GM19372 (cell line): ENCODE measurements around the gene RAC2.

Source experiments
- ATAC-seq: cut with Tn5 transposase; IDR thresholded peaks from one replicate; pipeline ENCODE4 v1.9.1; 2021; ENCODE audit warnings: mild to moderate bottlenecking, low read depth, moderate library complexity; ENCODE audit not compliant: unreplicated experiment

The RAC2 gene

DNA sequence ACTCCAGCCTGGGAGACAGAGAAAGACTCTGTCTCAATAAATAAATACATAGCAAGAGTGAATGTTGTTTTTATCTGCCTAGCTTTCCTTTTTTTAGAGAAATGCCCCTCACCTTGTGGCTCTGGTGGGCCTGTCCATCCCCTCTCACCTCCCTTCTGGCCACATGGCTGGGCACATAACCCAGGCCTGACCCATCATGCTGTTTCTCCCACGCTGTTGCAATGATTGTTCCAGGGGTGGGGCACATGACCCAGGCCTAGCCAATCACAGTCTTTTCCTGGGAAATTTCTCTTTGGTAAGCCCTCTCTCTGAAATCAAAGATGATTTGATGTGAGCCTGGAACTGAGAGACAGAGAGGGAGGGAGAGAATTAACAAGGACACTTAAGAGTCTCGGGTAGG, 32.7 kb upstream of the RAC2 start:
- no peak for ATAC-seq

DNA sequence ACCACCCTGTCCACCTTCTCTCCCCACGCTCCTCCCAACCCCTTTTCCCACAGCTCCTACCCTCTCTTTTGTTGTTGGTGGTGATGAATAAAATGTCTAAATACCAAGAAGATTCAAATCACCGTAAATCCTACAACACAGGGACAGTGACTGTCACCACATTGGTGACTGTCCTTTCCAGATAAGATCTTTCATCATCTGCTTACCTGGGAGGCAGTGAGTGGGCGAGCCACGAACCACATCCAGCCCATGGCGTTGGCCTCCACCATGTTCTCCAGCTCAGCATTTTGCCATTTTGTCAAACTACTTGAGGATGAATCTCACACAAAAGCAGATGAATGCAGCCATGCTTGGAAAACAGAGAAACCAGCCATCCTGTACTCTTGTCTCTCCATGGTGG, 31.6 kb upstream of the RAC2 start:
- no peak for ATAC-seq

DNA sequence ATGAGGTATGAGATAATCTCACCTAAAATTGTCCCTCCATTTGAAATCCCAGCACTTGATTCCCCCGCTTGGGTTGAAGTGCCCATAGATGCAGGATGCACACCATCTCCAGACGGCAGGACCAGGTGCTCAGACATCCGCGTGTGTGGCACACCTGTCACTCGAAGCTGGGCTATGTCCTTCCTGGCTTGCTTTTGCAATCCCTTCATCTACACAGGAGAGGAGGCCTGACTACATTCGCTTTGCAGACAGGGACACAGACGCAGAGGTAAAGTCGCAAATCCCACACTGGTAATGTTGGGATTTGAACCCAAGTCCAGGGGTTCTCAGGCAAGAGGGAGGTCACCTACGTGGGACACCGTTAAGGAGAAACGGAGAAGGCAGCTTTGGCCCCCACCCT, 31.1 kb upstream of the RAC2 start:
- no peak for ATAC-seq

DNA sequence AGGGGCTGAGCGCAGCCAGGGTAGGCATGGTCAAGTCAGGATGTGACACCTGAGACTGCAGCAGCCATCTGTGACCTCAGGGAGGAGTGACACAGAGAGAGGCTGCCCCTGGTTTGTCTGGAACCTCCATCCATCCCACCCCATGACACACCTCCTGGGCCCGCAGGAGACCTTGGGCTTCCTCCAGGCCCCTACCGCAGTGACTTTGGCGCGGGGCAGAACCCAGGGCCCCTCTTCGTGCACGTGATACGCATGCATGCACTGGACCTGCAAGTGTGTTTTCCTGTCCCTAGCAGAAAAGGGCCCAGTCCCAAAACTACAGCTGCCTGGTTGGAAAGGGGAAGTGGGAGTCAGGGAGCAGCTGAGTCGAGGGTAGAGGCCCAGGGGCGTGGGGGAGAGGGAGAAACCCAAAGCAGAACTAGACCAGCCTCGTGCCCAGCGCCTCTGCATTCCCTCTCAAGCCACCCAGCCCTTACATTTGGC, 30.4 kb upstream of the RAC2 start:
- no peak for ATAC-seq

DNA sequence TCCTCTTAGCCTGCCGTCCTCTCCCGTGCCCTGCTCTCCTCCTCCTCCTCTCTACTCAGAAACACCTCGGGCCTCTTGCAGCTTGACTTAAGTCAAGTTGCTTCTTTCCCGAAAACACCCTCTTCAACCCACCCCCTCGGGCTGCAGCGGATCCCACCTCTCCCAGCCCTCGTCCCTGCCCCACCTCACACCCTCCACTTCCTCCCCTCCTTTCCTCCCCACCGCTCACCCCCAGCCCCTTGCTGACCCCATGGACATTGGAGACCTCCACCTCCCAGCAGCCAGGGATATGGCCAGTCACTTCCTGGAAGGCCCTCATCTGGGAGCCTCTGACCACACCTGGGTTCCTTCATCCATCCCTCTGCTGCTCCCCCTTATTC, 29.8 kb upstream of the RAC2 start:
- ATAC-seq = no peak

DNA sequence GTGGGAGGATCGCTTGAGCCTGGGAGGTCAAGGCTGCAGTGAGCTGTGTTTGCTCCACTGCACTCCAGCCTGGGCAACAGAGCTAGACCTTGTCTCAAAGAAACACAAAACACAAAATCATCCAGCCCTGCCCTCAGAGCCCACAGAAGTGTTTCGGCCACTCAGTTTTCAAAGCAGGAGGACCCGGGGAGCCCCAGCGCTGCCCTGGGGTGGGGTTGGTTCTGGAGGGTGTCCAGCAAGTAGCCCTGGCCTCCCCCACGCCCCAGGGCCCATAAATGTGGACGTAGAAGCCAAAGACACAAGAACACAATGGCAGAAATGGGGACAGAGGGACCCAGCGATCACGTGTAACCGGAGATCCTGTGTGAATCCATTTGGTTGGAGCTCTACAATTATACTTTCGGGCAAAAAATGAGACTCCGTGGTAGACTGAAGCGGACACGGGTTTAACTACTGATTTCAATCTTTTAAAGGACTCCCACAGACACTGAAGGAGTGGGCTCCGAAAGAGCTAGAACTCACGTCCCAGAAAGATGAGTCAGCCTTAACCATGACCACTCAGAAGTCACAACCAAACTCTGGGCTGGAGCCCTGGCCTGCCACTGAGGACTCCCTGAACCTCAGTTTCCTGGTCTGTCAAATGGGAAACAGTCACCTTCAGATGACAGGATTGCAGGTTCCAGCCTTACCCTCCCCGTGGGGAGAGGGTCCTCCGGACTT, 29.2 kb upstream of the RAC2 start:
- no peak for ATAC-seq

DNA sequence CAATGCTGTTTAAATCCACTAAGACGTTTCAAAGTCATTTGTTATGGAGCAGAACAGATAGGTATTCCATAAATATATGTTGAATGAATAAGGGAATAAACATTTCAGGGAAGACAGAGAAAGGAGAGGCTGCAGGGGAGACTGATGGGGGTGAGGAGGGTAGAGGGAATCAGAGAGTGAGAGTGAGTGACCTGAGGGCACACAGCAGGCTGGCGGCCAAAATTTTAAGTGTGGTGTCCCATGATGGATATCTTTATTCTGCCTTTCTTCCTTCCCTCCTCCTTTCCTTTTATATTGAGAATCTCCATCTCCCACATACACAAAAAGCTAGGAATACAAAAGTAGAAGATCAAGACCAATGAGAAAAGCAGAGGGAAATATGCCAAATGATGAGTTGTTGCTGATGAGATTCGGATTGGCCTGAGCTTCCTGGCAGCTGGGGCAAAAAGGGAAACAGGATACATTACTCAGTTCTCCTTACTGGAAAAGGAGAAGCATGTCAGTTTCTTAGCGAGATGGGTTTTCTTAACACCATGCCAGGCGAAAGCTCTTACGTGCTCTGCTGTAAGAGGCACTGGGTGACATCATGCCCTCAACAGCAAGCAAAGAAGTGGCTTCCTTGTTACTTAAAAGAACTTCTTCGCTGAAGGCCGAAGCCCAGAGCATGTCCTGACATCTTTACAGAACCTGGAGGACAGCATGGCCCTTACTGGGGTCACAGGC, 27.0 kb upstream of the RAC2 start:
- no peak for ATAC-seq

DNA sequence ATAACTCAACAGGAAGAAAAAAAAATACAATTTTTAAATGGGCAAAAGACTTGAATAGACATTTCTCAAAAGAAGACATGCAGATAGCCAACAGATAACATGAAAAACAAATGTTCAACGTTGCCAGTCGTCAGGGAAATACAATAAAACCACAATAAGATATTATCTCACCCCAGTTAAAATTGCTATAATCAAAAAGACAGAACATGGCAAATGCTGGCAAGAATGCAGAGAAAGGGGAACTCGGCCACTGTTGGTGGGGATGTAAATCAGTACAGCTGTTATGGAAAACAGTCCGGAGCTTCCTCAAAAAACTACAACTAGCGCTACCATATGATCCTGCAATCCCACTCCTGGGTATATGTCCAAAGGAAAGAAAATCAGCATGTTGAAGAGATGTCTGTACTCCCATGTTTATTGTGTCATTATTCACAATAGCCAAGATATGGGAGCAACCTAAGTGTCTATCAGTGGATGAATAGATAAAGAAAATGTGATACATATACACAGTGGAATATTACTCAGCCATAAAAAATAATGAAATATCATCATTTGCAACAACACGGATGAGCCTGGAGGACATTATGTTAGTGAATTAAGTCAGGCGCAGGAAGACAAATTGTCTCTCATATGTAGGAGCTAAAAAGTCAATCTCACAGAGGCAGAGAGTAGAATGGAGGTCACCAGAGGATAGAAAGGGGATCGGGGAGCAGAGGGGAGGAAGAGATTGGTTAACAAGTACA, 26.0 kb upstream of the RAC2 start:
- no peak for ATAC-seq

DNA sequence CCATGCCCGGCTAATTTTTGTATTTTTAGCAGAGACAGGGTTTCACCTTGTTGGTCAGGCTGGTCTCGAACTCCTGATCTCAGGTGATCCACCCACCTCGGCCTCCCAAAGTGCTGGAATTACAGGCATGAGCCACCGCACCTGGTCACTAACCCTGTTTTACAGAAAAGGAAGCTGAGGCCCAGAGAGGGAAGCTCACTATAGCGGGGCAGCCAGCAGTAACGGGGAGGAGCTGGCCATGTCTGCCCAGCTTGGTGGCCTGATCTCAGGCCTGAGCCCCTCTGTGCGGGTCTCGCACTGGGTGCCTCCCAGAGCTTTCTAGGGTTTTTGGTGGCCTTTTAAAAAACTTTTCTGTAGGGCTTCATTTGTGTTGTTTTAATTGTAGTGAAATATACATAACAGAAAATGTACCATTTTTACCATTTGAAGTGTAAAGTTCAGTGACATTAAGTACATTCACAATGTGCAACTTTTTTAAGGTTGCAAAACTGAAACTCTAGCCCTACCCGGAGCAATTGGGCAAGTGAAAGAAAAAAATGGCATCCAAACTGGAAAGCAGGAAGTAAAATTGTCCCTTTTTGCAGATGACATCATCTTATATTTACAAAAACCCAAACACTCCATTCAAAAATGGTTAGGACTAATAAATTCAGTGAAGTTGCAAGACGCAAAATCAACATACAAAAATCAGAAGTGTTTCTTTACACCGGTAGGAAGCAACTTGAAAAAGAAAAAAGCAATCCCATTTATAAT, 23.8 kb upstream of the RAC2 start:
- ATAC-seq = no peak

DNA sequence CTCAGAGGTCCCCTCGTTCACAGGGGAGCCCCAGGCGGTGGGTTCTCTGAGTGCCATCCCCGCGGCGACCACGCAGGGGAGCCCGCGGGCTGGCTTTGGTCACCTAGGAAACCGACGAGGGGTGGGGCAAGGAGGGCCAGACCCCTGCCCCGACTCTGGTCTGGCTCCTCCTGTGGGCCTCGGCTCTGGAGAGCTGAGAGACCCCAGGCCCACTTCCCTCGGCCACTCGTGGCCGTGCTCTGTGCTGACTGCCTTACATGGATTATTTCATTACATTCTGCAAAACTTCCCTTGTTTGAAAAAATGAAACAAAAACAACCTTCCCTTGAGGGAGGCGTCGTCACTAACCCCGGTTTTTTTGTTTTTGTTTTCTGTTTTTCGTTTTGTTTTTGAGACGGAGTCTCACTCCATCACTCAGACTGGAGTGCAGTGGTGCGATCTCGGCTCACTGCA, 23.1 kb upstream of the RAC2 start:
- ATAC-seq = peak; percentile 64

DNA sequence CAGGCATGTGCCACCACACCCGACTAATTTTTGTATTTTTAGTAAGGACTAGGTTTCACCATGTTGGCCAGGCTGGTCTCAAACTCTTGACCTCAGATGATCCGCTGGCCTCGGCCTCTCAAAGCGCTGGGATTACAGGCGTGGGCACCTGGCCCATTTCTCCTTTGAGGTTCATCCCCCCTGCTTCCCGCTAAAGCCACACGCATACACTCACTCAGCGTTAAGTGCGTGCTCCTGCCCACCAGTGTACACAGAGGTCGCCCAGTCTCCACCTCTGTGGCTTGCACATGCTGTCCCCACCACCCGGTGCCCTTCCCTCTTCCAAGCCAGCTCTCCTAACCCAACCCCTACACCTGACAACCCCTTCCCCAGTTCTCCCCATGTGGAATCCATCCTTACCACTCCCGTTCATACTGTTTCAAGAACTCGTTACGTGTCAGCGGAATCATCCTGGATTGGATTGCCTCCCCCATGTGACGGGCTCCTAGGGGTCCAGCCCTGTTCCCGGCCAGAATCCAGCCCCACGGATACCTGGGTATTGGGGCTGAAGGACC, 22.6 kb upstream of the RAC2 start:
- ATAC-seq = no peak

DNA sequence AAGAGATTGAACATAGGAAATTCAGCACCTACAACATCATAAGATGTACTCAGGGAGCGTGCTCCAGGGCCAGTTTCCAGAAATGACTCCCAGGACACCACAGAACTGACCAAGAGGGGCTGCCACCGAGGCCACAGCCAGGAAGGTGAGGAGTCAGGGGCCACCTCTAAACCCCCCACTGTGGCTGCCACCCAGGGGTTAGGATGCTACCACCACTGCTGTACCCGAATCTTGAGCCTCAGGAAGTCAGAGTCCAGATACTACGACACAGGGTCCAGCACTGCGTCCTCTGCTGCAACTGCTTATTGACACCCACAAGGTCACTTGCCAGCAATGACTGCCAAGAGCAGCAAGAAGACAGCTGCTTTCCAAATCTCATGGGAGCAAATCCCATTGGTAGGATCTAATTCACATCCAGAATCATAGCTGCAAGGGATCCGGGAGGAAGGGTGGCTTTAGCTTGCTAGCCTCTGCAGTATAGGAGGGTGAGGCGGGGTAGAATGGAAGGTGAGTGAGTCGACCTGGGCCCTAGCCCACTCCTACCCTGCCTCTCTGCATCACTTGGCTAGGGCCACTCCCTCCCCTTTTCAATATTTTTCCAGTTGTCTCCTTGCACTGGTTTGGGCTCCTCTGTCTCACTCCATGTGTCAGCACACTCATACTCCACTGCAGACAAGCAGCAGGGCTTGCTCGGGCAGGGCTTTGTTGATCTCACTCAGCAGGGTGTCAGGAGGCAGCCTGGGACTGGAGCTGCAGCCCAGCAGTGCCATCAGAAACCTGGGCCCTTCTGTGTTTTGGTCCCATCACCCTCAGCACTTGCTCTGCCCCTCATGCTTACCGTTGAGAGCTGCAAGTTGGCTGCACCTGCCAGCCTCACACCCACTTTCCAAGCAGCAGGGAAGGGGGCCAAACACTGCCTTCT, 20.2 kb upstream of the RAC2 start:
- ATAC-seq = no peak

DNA sequence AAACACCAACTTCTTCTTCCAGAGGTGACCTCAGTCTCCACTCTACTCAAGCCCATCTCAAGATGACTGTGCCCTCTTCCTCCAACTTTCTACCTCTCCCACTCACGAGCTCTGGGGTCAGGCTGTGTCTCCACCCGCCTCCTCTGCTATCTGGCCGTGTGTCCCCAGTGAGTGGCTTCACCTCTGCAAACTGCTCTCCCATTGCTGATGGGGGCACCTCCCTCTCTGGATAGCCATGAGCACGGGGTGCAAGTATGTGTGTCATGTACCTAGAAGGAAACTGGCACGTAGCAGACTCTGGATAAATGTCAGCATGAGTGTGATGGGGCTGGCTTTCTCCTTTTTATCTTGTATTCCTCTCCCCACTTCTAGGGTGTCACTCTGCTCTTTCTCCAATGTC, 18.3 kb upstream of the RAC2 start:
- no peak for ATAC-seq

DNA sequence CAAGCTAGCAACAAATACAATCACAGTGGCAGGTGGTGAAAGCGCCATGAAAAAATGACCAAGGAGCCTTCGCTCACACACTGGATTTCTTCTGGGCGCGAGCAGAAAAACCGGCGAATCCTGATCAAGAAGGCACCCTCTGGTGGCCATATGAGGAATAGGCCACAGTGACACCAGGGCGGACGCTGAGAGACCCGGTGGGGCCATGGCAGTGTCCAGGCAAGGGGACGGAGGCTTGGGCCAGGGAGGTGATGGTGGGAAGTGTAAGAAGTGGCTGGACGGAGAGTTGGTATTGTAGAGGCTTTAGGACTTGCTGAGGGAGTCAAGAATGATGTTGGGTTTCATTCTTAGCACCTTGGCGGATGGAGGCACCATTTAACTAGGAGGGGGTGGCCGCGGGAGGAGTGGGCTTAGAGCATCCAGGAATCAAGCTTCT, 16.9 kb upstream of the RAC2 start:
- ATAC-seq = no peak

DNA sequence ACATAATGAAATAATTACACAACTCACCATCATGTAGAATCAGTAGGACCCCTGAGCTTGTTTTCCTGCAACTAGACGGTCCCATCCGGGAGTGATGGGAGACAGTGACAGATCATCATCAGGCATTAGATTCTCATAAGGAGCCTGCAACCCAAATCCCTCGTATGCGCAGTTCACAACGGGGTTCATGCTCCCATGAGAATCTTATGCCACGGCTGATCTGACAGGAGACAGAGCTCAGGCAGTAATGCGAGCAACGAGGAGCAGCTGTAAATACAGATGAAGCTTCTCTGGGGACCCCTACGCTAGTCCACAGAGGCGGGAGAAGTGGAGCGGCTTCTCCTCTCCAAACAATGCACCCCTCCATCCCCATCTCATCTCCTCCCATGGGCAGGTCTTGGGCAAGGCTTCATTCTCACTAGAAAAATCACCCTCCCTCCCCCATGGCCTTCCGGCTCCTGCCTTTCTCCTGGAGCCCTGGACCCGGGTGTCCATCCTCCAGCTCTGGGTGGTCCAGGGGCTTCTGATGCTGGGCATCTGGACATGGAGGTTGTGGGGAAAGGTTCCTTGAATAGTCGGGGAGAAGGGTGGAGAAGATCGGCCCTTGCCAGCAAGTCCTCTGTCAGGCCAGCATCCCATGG, 16.2 kb upstream of the RAC2 start:
- ATAC-seq = no peak

DNA sequence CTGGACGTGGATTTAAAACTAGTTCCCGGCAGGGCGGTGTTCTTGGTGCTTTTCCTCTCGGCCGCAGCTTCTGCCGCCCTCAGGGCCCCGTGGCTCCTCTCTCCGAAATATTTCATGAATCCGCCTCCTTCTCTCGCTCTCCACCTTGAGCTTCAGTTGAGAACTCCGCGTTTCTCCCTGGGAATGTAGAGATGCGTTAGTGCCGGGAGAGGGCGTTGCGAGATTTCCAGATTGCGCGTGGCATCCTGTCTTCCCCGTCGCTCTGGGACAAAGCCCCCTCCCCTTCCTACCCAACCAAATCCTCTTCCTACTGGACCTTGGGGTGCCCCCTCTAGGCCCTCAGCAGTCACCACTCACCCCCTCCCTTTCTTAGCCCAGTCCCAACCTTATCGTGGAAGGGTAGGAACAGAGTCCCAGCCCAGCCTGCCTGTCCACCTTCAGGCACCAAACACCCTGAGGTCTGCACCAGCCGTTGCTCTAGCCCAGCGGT, 15.5 kb upstream of the RAC2 start:
- no peak for ATAC-seq

DNA sequence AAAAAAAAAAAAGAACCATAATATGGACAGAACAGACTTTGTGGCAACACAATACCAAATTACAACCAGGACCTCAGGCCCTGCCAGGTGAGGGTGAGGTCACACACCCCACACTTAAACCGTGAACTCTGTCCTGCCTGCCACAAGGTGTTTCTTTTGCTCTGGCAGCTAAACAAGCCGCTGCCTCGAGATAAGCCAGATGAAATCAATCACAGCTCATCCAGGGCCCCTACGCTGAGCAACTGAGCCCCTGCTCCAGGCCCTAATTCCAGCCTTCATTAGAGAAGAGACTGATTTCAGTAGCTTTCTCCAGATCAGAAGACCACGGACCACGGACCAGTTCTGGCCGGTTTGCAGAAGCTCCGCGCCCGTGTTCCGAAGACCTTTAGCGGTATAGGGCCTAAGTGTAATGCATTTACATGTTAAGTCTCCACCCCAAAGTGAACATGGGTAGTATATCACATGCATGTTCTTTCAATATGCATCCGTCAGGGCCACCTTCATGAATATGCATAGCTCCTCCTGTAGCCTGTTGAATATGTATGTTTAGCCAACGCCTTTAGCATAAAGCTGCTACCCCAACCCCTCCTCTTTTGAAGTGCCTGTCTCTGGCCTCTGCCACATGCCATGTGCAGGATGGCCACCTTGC, 14.8 kb upstream of the RAC2 start:
- no peak for ATAC-seq
